Hindlimb muscle (tissue), 1 donor: ENCODE data around the gene NID1. TPM values are rescaled to one million over a fixed set of nuclear protein-coding genes. Genes with fewer than 3 reads are reported as not detected.
"Not testable (repeated sequence)": the region's sequence is repeated elsewhere in the genome, so short reads cannot be mapped to it uniquely, and the experiment has no call there.

Experiments
- DNase-seq: peaks from one replicate; pipeline ENCODE4 v3.0.0-alpha.2; 2013
- polyA plus RNA-seq: library from polyadenylated mRNA; unstranded; fragments of 120-200 nt; gene quantifications from one replicate; pipeline ENCODE4 v1.2.1, GENCODE V29; 2013; ENCODE audit not compliant: insufficient read length

Gene NID1
- polyA plus RNA-seq, 1 donor = 239 TPM

- DNase-seq = no peak
Observed at GRCh38 chr1:236092899-236093298, 28.0 kb upstream of the NID1 start.

- DNase-seq = no peak
Observed at GRCh38 chr1:236091933-236092318, 27.0 kb upstream of the NID1 start.

- DNase-seq = no peak
Observed at GRCh38 chr1:236090741-236091147, 25.9 kb upstream of the NID1 start.

GRCh38 chr1:236089046-236089773, 24.3 kb upstream of the NID1 start:
- no peak for DNase-seq

GRCh38 chr1:236086537-236086936, 21.6 kb upstream of the NID1 start:
- no peak for DNase-seq

- no peak for DNase-seq
Observed at GRCh38 chr1:236085545-236086159, 20.8 kb upstream of the NID1 start.

- no peak for DNase-seq
Observed at GRCh38 chr1:236084386-236084730, 19.5 kb upstream of the NID1 start.

GRCh38 chr1:236083650-236084385, 18.9 kb upstream of the NID1 start:
- no peak for DNase-seq

- DNase-seq = no peak
Observed at GRCh38 chr1:236082526-236082925, 17.6 kb upstream of the NID1 start.

- DNase-seq = no peak
Observed at GRCh38 chr1:236081546-236082227, 16.8 kb upstream of the NID1 start.

GRCh38 chr1:236079703-236080102, 14.8 kb upstream of the NID1 start:
- DNase-seq = no peak

- no peak for DNase-seq
Observed at GRCh38 chr1:236078993-236079392, 14.1 kb upstream of the NID1 start.

GRCh38 chr1:236078077-236078476, 13.2 kb upstream of the NID1 start:
- DNase-seq = not testable (repeated sequence)

- no peak for DNase-seq
Observed at GRCh38 chr1:236075848-236076247, 11.0 kb upstream of the NID1 start.

- no peak for DNase-seq
Observed at GRCh38 chr1:236073307-236073897, 8.5 kb upstream of the NID1 start.

GRCh38 chr1:236072001-236072400, 7.1 kb upstream of the NID1 start:
- no peak for DNase-seq

- no peak for DNase-seq
Observed at GRCh38 chr1:236070753-236071152, 5.9 kb upstream of the NID1 start.

- DNase-seq = no peak
Observed at GRCh38 chr1:236069796-236070195, 4.9 kb upstream of the NID1 start.

- DNase-seq = no peak
Observed at GRCh38 chr1:236067854-236068454, 3.1 kb upstream of the NID1 start.

GRCh38 chr1:236066828-236067386, 2.0 kb upstream of the NID1 start:
- DNase-seq = no peak

GRCh38 chr1:236066054-236066453, 1.2 kb upstream of the NID1 start:
- no peak for DNase-seq

- DNase-seq = no peak
Observed at GRCh38 chr1:236065509-236066005, 667 bp upstream of the NID1 start.
